ENCODE results near the gene CA5B.

Gene CA5B

GRCh38 chrX:15781961-15782699, 44.1 kb downstream of the CA5B start:
- TF ChIP-seq YY1 (IDR thresholded peaks at IDR 0.05; ENCODE audit: insufficient read depth, insufficient read length) (no peak), ZNF274 (IDR thresholded peaks at IDR 0.05; ENCODE audit: low read depth, low read length) (no peak), SUZ12 (IDR thresholded peaks at IDR 0.05; ENCODE audit: extremely low read depth, insufficient read depth, insufficient read length) (no peak)
- H3K36me3 ChIP-seq (ENCODE audit: insufficient read depth, insufficient read length, low read length) = peaks cover 3% of the 10 kb centered on the region
- no peaks in the 10 kb centered on the region; the same call in 1 of the 2 replicates for H3K9me3 ChIP-seq (ENCODE audit: insufficient read depth, low read length)
- H3K27me3 ChIP-seq (ENCODE audit: insufficient read depth, insufficient read length) = no peaks in the 10 kb centered on the region
- no peaks in the 10 kb centered on the region for H3K4me1 ChIP-seq (ENCODE audit: insufficient read depth, insufficient read length)
- no peak for DNase-seq (ENCODE audit: low read depth, low spot score)
- H3K9ac ChIP-seq (ENCODE audit: insufficient read length, low read depth) = no peak overlapping the region
- no peak overlapping the region for H3K4me3 ChIP-seq (ENCODE audit: insufficient read length, low read depth)

DNA sequence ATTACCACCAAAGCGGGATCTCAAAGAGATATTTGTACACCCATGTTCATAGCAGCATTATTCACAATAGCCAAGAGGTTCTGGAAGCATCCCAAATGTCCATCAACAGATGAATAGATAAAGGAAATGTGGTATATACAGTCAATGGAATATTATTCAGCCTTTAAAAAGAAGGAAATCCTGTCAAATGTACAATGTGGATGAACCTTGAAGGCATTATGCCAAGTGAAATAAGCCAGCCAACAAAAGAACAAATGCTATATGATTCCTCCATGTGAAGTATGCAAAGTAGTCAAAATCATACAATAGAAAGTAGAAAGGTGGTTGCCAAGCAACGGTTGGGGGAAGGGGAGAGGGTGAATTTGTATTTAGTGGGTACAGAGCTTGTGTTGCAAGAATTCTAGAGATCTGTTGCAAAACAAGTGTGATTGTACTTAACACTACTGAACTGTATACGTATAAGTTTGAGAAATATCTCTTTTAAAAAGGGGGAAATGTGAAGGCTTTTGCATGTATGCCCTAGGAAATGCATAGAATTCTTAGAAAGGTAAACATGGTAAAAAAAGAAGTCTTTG, 47.2 kb downstream of the CA5B start:
- H3K4me3 ChIP-seq (ENCODE audit: insufficient read length, low read depth) = no peak overlapping the region
- H3K36me3 ChIP-seq (ENCODE audit: insufficient read depth, insufficient read length, low read length) = peaks cover 3% of the 10 kb centered on the region
- H3K4me1 ChIP-seq (ENCODE audit: insufficient read depth, insufficient read length) = no peaks in the 10 kb centered on the region
- no peaks in the 10 kb centered on the region for H3K27me3 ChIP-seq (ENCODE audit: insufficient read depth, insufficient read length)
- no peaks in the 10 kb centered on the region for H3K9me3 ChIP-seq (ENCODE audit: insufficient read depth, low read length)
- DNase-seq (ENCODE audit: low read depth, low spot score) = no peak
- no peak overlapping the region for H3K9ac ChIP-seq (ENCODE audit: insufficient read length, low read depth)
- no peak for TF ChIP-seq YY1 (IDR thresholded peaks at IDR 0.05; ENCODE audit: insufficient read depth, insufficient read length)
- no peak for TF ChIP-seq SUZ12 (IDR thresholded peaks at IDR 0.05; ENCODE audit: extremely low read depth, insufficient read depth, insufficient read length)
- no peak for TF ChIP-seq ZNF274 (IDR thresholded peaks at IDR 0.05; ENCODE audit: low read depth, low read length)

DNA sequence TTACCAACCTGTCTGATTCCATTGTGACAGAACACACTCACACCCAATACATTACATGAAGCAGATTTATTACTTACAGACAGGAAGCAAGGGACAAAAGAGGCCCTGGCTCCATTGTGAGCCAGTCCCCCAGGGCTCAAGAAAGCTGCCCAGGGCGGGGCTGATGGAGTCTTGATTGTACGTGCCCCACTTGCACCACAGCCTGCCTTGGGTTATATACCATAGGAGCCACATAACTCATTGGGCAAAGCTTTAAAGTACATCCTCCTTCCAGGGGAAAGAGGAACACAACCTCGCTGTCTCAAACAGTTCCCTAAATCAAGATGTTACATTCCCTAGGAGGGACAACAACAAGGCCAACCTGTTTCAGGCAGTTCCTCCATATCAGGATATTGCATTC, 48.8 kb downstream of the CA5B start:
- Histone ChIP-seq H3K27me3 (ENCODE audit: insufficient read depth, insufficient read length) (no peaks in the 10 kb centered on the region), H3K9me3 (ENCODE audit: insufficient read depth, low read length) (no peaks in the 10 kb centered on the region), H3K4me3 (ENCODE audit: insufficient read length, low read depth) (no peak overlapping the region), H3K36me3 (ENCODE audit: insufficient read depth, insufficient read length, low read length) (peaks cover 3% of the 10 kb centered on the region), H3K4me1 (ENCODE audit: insufficient read depth, insufficient read length) (no peaks in the 10 kb centered on the region), H3K9ac (ENCODE audit: insufficient read length, low read depth) (no peak overlapping the region)
- TF ChIP-seq SUZ12 (IDR thresholded peaks at IDR 0.05; ENCODE audit: extremely low read depth, insufficient read depth, insufficient read length) (no peak), YY1 (IDR thresholded peaks at IDR 0.05; ENCODE audit: insufficient read depth, insufficient read length) (no peak), ZNF274 (IDR thresholded peaks at IDR 0.05; ENCODE audit: low read depth, low read length) (no peak)
- DNase-seq (ENCODE audit: low read depth, low spot score) = no peak

- no peaks in the 10 kb centered on the region for H3K4me1 ChIP-seq (ENCODE audit: insufficient read depth, insufficient read length)
- no peaks in the 10 kb centered on the region for H3K27me3 ChIP-seq (ENCODE audit: insufficient read depth, insufficient read length)
- TF ChIP-seq YY1 (IDR thresholded peaks at IDR 0.05; ENCODE audit: insufficient read depth, insufficient read length) (peak; percentile 70), ZNF274 (IDR thresholded peaks at IDR 0.05; ENCODE audit: low read depth, low read length) (no peak)
- peaks cover 22% of the 10 kb centered on the region for H3K36me3 ChIP-seq (ENCODE audit: insufficient read depth, insufficient read length, low read length)
- H3K9me3 ChIP-seq (ENCODE audit: insufficient read depth, low read length) = no peaks in the 10 kb centered on the region
- H3K9ac ChIP-seq (ENCODE audit: insufficient read length, low read depth) = peak within 1 kb of the TSS; percentile 79
- peak; percentile 57 for DNase-seq (ENCODE audit: low read depth, low spot score)
- peak within 1 kb of the TSS; percentile 81 for H3K4me3 ChIP-seq (ENCODE audit: insufficient read length, low read depth)
Measured at GRCh38 chrX:15789979-15790768, 52.1 kb downstream of the CA5B start, which contains the start of gene ZRSR2. Gene ZRSR2, plus strand, starts transcription at chrX:15790484. Its CDS starts 12 bp downstream, at chrX:15790496.

DNA sequence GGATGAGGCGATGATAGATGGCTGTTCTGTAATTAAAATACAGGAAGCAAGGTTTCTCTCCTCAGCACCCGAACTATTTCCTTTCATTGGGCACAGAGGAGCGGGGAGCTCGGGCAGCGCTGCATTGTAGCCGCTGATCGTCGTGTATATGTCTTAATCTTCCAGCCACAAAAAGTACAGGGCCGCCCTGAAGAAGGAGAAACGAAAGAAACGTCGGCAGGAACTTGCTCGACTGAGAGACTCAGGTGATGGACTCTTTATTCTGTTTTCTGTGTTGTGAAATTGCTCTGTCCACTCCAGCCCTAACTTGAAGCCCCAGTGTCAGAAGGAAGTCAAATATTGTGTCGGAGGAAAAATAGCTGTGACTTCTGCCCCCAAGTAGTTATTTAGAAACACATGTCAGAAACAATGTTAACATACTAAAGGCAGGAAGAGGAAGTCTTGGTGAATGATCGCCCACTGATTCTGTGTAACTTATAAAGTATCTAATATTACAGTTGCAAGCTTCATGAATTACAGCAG, 52.8 kb downstream of the CA5B start:
- peak overlapping the region; percentile 81 for H3K4me3 ChIP-seq (ENCODE audit: insufficient read length, low read depth)
- H3K27me3 ChIP-seq (ENCODE audit: insufficient read depth, insufficient read length) = no peaks in the 10 kb centered on the region
- H3K4me1 ChIP-seq (ENCODE audit: insufficient read depth, insufficient read length) = no peaks in the 10 kb centered on the region
- DNase-seq (ENCODE audit: low read depth, low spot score) = no peak
- TF ChIP-seq ZNF274 (IDR thresholded peaks at IDR 0.05; ENCODE audit: low read depth, low read length) (no peak), SUZ12 (IDR thresholded peaks at IDR 0.05; ENCODE audit: extremely low read depth, insufficient read depth, insufficient read length) (no peak)
- no peaks in the 10 kb centered on the region for H3K9me3 ChIP-seq (ENCODE audit: insufficient read depth, low read length)
- peaks cover 27% of the 10 kb centered on the region for H3K36me3 ChIP-seq (ENCODE audit: insufficient read depth, insufficient read length, low read length)
- H3K9ac ChIP-seq (ENCODE audit: insufficient read length, low read depth) = peak overlapping the region; percentile 79

DNA sequence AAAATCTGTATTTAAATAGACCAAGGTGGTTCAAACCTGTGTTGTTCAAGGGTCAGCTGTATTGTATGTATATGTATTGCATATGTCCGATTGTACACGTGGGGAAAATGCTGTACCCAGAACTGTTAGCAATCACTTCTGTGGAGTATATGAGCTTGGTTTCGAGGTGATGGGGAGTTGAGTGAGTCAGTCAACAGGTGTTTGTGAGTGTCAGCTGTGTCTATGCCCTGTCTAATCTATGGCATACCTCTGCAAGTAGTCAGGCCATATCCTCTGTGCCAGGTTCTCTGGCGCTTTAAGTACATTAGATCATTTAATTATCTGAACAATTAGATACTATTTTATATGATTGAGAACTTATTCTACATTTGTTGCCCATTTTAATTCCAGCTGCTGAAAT, 59.6 kb downstream of the CA5B start:
- no peak for DNase-seq (ENCODE audit: low read depth, low spot score)
- Histone ChIP-seq H3K9ac (ENCODE audit: insufficient read length, low read depth) (no peak overlapping the region), H3K4me1 (ENCODE audit: insufficient read depth, insufficient read length) (no peaks in the 10 kb centered on the region), H3K27me3 (ENCODE audit: insufficient read depth, insufficient read length) (no peaks in the 10 kb centered on the region), H3K9me3 (ENCODE audit: insufficient read depth, low read length) (no peaks in the 10 kb centered on the region), H3K4me3 (ENCODE audit: insufficient read length, low read depth) (no peak overlapping the region), H3K36me3 (ENCODE audit: insufficient read depth, insufficient read length, low read length) (peaks cover 44% of the 10 kb centered on the region)
- TF ChIP-seq SUZ12 (IDR thresholded peaks at IDR 0.05; ENCODE audit: extremely low read depth, insufficient read depth, insufficient read length) = no peak
- no peak for TF ChIP-seq YY1 (IDR thresholded peaks at IDR 0.05; ENCODE audit: insufficient read depth, insufficient read length)
- TF ChIP-seq ZNF274 (IDR thresholded peaks at IDR 0.05; ENCODE audit: low read depth, low read length) = no peak

GRCh38 chrX:15804563-15804962, 66.5 kb downstream of the CA5B start:
- TF ChIP-seq SUZ12 (IDR thresholded peaks at IDR 0.05; ENCODE audit: extremely low read depth, insufficient read depth, insufficient read length) = no peak
- TF ChIP-seq ZNF274 (IDR thresholded peaks at IDR 0.05; ENCODE audit: low read depth, low read length) = no peak
- no peak for TF ChIP-seq YY1 (IDR thresholded peaks at IDR 0.05; ENCODE audit: insufficient read depth, insufficient read length)
- Histone ChIP-seq H3K9me3 (ENCODE audit: insufficient read depth, low read length) (no peaks in the 10 kb centered on the region), H3K36me3 (ENCODE audit: insufficient read depth, insufficient read length, low read length) (peaks cover 50% of the 10 kb centered on the region), H3K4me1 (ENCODE audit: insufficient read depth, insufficient read length) (no peaks in the 10 kb centered on the region), H3K9ac (ENCODE audit: insufficient read length, low read depth) (no peak overlapping the region), H3K27me3 (ENCODE audit: insufficient read depth, insufficient read length) (no peaks in the 10 kb centered on the region), H3K4me3 (ENCODE audit: insufficient read length, low read depth) (no peak overlapping the region)
- no peak for DNase-seq (ENCODE audit: low read depth, low spot score)
